Measurements from ENCODE around the gene UBXN11.
"Not testable (repeated sequence)": the region's sequence is repeated elsewhere in the genome, so short reads cannot be mapped to it uniquely, and the experiment has no call there.

The UBXN11 gene

GRCh38 chr1:26307966-26308899 lies 1.8 kb upstream of the UBXN11 start:
- intact Hi-C loops (cut with DNase I); DNase-seq: not testable (repeated sequence)

- intact Hi-C loops (cut with DNase I): no loop called here
- no peak for DNase-seq
These were observed 936 bp upstream of the UBXN11 start for GRCh38 chr1:26307363-26307781.

- intact Hi-C loops (cut with DNase I): no loop called here
- no peak for DNase-seq
These were observed 658 bp downstream of the UBXN11 start for GRCh38 chr1:26305667-26306289.

GRCh38 chr1:26302733-26303405 lies 3.6 kb downstream of the UBXN11 start:
- intact Hi-C loops (cut with DNase I): no loop called here
- DNase-seq: no peak

- DNase-seq: no peak
- intact Hi-C loops (cut with DNase I): no loop called here
These were observed 5.7 kb downstream of the UBXN11 start for GRCh38 chr1:26300578-26301275.

GRCh38 chr1:26297791-26298124 lies 8.7 kb downstream of the UBXN11 start:
- DNase-seq: no peak
- intact Hi-C loops (cut with DNase I): no loop called here

GRCh38 chr1:26297057-26297790 lies 9.2 kb downstream of the UBXN11 start:
- intact Hi-C loops (cut with DNase I): no loop called here
- peak in 2 of 10 donors; percentile 35 to 66 for DNase-seq

GRCh38 chr1:26296340-26297056 lies 9.9 kb downstream of the UBXN11 start:
- intact Hi-C loops (cut with DNase I): no loop called here
- DNase-seq: peak in 1 of 10 donors; percentile 33

- DNase-seq: peak in 1 of 10 donors; percentile 28
- intact Hi-C loops (cut with DNase I): no loop called here
These were observed 11.0 kb downstream of the UBXN11 start for GRCh38 chr1:26295194-26296138.

GRCh38 chr1:26293911-26294463 lies 12.4 kb downstream of the UBXN11 start:
- DNase-seq: peak in 2 of 10 donors; percentile 63 to 65
- intact Hi-C loops (cut with DNase I): no loop called here

- DNase-seq: peak in 1 of 10 donors; percentile 21
- intact Hi-C loops (cut with DNase I): not testable (repeated sequence)
These were observed 13.7 kb downstream of the UBXN11 start for GRCh38 chr1:26292735-26293134.

- DNase-seq: no peak
- intact Hi-C loops (cut with DNase I): no loop called here
These were observed 14.5 kb downstream of the UBXN11 start for GRCh38 chr1:26291939-26292338.

- peak in 1 of 10 donors; percentile 43 for DNase-seq
- intact Hi-C loops (cut with DNase I): no loop called here
These were observed 15.0 kb downstream of the UBXN11 start for GRCh38 chr1:26291433-26291832.

- intact Hi-C loops (cut with DNase I): no loop called here
- DNase-seq: peak in 2 of 10 donors; percentile 68 to 78
These were observed 15.6 kb downstream of the UBXN11 start for GRCh38 chr1:26290882-26291261.

- intact Hi-C loops (cut with DNase I): no loop called here
- DNase-seq: peak in 2 of 10 donors; percentile 50 to 77
These were observed 16.1 kb downstream of the UBXN11 start for GRCh38 chr1:26290122-26290881.

- intact Hi-C loops (cut with DNase I): no loop called here
- DNase-seq: peak in 8 of 10 donors; percentile 49 to 96 (median 62)
These were observed 17.0 kb downstream of the UBXN11 start for GRCh38 chr1:26289158-26290059.
